NCI-H226 (cell line): ENCODE measurements around the gene C5orf34.
A peak's percentile ranks its signal among the peaks of the same experiment; 100 is the strongest.
"Not testable (repeated sequence)": the region's sequence is repeated elsewhere in the genome, so short reads cannot be mapped to it uniquely, and the experiment has no call there.

Source experiments
- DNase-seq: peaks from one replicate; pipeline ENCODE4 v3.0.0-alpha.2; 2015

Gene C5orf34, protein sequence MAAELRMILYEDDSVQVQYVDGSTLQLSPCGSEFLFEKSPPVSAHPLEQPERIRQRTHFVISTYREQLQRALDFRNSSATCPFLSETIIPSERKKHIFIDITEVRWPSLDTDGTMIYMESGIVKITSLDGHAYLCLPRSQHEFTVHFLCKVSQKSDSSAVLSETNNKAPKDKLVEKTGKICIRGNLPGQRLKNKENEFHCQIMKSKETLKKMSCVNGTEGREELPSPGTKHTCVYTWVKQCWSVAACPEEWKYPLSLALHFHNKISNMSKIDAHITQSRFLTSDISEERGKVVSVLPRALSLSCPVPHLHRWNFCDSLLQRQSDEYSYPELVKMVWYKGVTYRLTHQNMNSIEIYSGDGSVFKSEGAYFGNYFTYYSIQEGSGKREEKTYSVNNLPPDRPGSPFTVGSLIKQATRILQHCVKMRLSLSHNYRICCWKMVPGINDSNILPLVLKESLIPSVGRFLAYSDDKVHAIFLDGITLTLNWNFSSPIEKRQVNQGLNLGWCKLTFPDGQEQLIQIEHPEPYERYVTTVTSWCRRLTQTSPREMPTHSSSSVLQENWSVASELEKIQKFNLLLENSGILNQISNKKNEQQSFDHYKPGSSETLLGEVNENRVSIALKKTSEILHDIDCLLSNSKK

DNA sequence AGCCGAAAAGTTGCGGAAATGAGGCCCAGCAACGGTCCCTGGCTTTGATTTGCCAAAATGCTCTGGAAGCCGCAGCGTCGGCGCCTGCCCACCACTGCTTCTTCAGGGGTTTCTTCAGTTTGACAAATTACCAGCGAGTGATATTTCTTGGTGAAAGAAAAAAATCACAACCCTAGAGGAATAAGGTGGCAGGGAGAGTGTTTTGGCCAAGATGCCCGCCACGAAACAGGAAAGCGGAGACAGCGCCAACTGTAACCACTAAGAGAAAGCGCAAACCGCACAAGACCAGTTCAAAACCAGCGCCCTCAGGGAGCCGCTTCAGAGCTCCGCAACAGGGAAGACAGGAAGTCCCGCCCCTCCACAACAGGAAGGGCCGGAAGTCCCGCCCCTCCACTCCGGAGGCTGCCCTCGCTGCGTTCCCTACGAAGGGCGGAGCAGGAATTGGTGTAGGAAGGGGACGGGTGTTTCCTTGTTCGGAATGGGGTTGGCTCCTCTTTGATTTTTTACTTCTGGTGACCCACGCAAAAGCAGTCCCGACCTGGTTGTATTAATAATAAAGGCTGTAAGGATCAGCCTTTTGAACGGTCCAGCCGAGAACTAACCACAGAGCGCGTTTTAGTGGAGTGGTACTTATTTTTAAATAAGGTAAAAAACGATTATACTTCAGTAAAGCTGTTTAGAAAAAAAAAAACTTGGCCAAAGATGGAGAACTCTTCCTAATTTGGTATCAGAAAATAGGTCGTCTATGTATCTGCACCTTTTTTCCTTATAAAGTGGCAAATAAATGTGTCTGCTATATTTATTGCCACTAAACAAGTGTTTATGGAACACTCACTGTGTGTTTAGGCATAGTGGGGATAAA is at the start of gene C5orf34:
Gene C5orf34, minus strand, starts transcription at position 333 of the 862 bp plus-strand sequence. CDS start 5,809 bp downstream, outside the sequence.
- peak; percentile 93 for DNase-seq

DNA sequence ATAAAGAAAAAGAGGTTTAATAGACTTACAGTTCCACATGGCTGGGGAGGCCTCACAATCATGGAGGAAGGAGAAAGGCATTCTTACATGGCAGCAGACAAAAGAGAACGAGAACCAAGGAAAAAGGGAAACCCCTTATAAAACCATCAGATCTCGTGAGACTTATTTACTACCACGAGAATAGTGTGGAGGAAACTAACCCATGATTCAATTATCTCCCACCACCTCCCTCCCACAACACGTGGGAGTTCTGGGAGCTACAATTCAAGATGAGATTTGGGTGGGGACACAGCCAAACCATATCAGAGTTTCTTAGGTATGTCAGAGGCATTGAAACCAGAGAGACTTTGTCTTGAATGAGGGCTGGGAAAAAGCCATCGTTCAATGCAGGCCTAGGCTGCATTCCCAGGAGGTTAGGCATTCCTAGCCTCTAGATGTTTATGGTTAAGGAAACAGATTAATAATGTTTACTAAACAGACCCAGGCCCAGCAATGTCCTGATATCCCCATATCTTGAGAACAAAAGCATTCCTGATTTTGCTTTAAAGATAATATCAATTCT is 49.4 kb upstream of the C5orf34 start:
- DNase-seq = no peak

DNA sequence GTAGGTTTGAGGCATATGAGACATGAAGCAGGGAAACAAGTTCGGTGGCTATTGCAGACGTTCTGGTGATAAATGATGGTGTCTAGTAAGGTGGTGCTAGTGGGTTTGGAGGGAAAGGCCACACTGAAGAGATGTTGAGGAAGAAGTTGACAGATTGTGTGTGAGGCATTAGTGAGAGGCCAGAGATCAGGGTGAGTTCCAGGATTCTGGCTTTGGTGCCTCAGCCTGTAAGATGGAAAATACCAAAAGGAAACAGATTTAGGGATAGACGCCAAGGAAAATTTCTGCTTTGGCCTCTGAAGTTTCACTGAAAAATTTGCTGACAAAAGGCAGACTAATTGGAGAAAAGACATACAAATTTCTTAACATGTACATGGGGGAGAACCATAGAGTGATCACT is 48.4 kb upstream of the C5orf34 start:
- no peak for DNase-seq

DNA sequence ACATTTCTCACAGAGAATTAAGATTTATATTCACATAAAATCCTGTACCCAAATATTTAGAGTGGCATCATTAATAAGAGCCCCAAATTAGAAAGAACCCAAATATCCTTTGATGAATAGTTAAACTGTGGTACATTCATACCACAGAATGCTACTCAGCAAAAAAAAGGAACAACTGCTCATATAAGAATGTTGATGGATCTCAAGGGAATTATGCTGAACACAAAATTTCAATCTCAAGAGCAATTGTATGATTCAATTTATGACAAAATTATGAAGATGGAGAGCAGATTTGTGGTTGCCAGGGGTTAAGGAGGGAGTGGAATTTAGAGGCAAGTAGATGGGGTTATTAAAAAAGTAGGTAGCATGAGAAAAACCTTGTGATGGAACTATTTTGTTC is 46.4 kb upstream of the C5orf34 start:
- DNase-seq = no peak

DNA sequence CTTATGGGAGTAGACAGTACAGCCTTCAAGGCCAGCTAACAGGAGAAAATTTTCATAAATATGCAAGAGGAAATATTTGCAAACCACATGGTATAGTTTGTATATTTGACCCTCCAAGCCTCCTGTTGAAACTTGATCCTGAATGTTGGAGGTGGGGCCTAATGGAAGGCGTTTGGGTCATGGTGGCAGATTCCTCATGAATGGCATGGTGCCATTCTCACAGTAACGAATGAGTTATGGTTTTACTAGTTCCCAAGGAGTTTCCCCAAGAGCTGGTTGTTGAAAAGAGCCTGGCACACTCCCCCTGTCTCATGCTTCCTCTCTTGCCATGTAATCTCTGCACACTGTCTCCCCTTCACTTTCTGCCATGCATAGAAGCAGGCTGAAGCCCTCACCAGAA is 45.2 kb upstream of the C5orf34 start:
- DNase-seq = peak; percentile 32

DNA sequence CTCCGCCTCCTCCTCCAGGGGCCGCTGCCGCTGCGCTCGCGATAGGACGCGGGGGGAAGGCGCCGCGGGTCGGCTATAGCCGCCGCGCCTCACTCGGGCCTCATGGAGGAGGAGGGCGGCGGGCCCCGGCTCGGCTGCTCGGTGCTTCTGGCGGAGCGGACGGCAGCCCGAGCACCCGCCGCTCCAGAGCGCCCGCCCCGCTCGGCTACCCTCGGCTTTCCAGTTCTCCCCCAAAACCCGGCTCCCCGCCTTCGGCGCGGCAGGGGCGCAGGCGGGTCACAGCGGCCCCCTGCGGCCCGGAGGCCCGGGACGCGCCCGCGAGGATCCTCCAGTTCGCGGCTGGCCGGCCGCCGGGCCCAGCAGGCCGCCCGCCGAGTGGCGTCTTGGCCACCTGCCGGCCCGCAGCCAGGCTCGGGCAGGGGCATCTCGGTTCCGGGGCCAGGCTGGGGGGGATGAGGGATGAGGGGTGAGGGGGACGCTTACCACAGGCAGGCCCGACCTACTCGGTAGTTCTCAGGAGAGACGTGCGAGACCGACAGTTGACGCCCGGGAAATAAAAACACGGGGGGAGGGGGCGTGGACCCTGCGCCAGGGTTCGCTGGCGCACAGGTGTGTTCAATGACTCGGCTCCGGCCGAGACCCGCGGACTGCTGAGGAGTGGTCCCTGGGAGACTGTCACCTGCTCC is 42.1 kb upstream of the C5orf34 start, which contains the start of gene PAIP1:
Gene PAIP1, minus strand, starts transcription at position 221 of the 686 bp plus-strand sequence. CDS start 231 bp downstream, outside the sequence.
- DNase-seq = peak; percentile 88

DNA sequence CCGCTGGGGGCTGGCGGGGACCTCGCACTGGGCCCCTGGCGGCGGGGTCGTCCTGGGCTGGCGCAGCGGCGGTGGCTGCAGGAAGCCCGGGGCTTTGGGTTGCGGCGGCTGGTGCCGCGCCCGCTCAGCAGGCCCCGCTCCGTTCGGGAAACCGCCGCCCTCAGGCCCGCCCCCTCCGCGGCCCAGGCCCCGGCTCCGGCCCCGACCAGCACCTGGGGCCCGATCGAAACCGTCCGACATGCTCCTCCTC is 41.6 kb upstream of the C5orf34 start:
- DNase-seq = not testable (repeated sequence)

DNA sequence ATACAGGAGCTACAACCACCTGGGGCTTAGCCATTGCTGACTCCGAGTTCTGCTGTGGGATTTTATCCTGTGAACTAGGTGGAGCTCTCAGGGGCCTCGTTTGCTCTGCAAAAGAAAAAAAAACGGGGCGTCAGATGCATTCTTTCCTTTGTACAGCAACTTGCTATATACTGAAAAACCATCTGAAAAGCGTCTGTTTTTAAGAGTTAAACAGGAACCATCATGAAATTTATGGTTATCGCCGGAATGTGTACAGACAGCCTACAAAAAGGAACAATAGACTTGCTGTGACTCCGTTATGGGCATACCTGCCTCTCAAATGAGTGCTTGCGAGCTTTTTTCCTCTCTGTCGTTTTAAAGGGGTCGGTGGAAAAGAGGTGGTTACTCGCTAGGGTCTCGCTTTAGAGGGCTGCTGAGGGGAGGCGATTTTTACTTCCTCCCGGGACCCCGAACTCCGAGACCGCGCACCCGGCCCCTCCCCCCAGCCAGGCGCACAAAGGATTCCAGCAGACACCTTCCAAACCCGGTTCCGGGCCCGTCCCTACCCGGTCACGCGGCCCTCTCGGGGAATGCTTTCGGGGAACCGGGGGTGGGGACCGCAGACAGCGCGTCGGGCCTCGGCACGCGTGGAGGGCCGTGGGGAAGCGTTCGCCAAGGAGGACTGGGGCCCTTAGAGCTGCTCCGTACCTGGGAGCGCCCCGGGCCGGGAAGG is 41.1 kb upstream of the C5orf34 start:
- peak; percentile 31 for DNase-seq

DNA sequence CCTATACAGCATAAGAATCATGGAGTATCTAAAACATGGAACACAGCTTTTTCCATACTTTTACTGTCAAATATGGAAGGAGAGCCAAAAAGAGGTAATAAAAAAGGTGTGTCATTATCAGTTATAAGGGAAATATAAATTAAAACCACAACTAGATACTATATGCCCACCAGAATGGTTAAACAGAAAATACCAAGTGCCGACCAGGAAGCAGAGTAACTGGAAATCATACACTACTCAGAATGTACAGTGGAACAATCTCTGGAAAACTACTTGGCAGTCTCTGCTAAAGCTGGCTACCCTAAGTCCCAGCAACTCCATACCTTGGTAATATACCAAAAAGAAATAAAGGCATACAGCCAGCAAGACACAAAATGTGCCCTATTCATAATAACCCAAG is 39.5 kb upstream of the C5orf34 start:
- no peak for DNase-seq

DNA sequence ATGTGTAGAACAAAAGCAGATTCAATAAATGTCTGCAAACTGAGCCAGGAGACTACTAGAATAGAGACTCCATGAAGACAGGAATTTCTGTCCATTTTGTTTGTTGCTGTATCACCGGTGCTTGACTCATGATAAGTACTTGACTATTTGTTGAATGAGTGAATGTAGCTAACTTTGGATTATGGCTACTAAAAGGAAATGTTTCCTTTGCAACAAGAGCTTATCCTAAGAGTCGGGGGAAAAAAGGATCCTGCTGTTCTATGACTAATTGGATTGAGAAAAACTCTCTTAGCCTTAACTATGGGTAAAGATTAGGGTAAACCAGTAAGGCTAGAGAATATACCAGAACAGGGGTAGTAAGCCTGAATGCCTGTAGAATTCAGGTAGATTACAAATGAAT is 38.4 kb upstream of the C5orf34 start:
- DNase-seq = no peak

DNA sequence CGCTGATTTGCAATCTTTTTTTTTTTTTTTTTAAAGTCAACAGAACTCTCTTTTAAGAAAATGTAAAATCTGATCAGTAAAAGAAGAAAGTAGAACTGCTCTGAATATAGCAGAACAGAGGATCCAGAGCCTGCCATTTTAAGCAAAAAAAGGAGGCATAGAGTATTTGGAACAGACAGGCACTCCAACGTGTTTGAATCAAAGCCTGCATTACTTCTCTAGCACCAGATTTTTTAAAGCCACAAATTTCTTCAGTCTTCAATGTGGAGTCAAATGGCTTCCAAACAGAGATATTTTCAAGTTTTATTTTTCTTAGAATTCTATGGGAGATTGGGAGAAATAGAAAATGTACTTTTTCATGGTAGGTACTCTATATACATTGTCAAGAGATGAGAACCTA is 36.8 kb upstream of the C5orf34 start:
- no peak for DNase-seq

DNA sequence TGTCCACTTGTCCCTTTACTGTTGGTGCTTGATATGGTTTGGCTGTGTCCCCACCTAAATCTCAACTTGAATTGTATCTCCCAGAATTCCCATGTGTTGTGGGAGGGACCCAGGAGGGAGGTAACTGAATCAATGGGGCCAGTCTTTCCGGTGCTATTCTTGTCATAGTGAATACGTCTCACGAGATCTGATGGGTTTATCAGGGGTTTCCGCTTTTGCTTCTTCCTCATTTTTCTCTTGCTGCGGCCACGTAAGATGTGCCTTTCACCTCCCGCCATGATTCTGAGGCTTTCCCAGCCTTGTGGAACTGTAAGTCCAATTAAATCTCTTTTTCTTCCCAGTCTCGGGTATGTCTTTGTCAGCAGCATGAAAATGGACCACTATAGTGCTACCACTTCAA is 34.3 kb upstream of the C5orf34 start:
- not testable (repeated sequence) for DNase-seq

DNA sequence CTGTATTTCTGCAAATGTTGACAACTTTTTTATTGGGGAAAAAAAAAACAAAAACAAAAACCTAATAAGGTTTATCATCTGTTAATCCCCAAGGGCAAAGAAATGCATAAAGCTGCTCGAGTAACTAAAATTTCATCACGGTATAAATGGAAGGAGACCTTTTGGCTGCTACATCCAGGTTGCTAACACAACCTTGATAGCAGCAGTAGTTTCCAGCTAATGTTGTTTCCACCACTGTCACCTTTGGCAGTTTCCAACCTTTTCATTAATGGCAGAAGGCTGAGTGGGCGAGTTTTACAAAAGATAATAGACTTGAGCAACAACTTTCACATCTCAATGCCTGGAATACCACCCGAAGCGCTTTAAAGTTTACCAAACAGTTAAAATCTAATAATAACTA is 33.4 kb upstream of the C5orf34 start:
- no peak for DNase-seq

DNA sequence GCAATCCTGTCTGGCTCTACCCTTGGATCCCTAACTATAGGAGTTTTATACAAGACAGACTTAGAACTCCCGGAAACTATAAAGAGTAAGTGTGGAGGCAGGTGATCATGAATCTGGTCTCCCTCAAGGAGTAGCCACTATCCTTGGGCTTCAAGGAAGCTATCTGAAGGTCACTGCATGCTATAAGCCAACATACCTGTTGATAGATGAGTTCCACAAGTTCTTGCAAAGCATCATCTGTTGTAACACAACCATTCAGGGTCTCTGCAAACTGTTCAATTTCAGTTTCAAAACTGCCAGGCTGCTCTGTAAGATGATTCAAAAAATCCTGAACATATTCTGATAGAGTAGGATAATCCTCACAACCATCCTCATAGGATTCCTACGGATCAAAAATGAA is 32.6 kb upstream of the C5orf34 start:
- DNase-seq = no peak

DNA sequence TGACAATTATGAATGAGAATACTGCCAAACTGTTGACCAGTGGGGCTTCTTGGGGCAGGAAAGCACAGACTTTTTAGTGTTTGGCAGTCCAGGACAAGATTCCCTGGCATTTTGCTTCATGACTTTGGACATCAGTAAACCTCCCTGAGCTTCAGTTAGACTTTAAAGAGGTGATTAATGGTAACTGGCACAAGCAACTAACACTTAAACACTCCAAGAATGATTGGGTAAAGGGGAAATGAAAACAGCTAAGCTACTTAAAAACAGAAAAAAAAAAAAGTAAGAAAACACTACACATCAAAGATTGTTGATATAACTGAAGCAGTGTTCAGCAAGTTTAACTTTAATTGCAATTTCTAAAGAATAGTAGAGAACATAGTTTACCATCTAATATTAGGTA is 28.5 kb upstream of the C5orf34 start:
- no peak for DNase-seq

DNA sequence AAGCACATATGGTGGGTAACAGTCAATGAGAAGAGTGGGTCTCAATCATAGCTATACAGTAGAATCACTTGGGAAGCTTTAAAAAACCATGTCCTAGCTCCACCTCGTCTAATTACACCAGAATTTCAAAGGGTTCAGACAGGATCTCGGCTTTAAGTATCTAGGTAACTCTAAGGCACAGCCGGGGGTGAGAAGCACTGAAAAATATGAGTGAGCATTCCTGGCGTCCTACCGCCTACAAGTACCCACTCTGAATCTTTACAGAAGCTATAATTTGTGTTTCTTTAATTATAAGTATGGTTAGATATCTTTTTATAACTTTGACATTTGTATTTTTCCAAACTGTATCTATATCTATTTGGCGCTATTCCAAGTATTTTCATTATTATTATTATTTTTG is 25.8 kb upstream of the C5orf34 start:
- no peak for DNase-seq

DNA sequence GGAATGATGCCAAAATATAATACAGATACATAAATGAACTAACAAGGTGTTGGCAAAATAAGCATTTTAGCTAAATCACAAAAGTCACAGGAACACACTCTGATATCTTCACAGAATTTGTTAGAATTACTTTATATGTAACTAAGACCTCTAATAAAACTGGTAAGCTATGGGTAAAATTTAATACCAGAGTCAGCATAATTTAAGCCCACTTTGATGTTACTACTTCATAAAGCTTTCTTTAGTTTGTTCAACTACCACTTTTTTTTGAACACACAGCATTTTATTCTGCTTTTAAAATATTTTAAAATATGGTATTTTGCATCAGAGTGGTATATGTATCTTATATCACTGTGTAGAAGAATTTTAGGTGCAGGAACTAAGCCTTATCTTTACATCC is 22.0 kb upstream of the C5orf34 start:
- DNase-seq = no peak

DNA sequence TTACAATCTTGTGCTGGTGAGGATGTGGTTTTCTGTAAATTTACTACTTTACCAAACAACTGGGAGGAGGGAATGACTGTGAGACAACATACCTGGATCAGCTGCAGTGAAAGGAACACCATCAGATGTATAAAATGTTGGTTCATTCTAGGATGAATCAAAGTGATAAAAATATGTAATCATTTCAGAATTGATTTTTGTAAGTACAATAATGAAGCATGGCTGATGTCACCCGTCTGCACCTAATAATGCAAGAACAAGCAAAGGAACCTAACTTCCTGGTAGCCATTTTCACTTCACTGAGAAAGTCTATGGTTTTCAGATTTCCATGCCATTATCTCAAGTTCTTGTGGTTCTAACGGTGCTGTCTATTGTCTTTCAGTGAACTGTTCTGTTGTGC is 18.7 kb upstream of the C5orf34 start:
- no peak for DNase-seq

DNA sequence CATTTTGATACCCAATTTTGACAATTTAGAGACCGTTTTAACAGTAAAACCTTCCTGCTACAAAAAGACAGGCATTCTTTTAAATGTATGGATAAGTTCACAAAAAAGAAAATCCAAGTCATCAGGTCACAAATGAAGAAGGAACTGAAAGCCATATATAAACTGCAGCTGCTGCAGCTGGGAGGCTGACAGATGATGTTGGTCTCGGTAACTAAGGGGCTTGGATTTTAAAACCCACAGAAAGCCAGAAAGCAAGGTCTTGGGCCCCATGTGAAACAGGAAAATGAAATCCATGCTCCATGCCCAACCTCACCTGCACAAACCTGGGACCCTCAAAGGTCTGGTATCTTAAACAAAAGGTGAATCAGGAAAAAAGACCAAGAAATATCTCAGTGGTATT is 15.7 kb upstream of the C5orf34 start:
- DNase-seq = no peak

DNA sequence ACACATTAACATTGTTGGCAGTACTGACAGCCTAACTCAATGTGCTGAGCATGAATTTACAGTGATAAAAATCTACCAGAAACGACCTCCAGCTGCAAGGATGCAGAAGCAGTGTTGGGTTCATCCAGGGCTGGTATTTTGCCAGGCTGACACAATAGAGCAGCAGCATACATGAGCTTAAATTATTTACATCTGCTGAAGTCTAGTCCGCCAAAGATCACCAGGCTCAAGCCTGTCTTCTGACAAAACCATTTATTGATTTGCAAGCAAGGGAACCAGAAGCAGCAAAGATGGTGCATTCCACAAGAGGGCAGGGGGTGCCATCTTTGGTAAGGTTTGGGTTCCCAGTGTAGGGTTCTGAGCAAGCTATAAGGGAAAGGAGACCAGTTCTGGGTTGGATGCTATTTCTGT is 8.7 kb upstream of the C5orf34 start:
- DNase-seq = no peak

DNA sequence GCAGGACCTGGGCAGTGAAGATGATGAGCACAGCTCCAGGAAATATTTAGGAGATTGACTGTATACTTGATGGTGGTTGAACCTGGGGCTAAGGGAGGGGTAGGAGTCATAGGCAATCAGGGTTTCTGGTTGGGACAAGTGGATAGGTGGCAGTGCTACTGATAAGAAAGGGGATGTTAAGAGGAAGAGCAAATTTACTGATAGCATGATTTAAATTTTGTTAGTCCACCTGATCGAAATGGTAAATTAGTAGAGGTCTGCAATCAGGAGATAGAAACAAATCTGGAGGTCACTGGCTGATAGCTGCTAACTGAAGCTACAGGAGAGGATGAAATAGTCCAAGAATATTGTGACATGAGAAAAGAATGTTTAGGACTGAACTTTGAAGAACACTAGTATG is 5.7 kb upstream of the C5orf34 start:
- no peak for DNase-seq

DNA sequence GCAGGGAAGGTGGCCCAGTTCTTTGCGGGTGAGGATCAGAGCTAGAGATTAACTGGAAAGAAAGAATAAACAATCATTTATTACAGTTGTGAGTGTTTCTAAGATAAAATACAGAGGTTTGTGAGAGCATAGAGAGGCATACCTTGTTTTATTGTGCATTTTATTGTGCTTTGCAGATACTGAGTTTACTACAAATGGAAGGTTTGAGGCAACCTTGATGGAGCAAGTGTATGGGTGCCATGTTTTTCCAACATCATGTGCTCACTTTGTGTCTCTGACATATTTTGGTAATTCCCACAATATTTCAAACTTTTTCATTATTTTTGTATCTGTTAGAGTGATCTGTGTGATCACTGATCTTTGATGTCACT is 715 bp upstream of the C5orf34 start:
- DNase-seq = no peak
